Mucosa of descending colon (tissue), 3 donors: Measurements from ENCODE around the gene MATN1. TPM values are rescaled to one million over a fixed set of nuclear protein-coding genes. Genes with fewer than 3 reads are reported as not detected.
A peak's percentile ranks its signal among the peaks of the same experiment; 100 is the strongest.

Experiments used
- ATAC-seq: fragments of 200-7000 bp; cut with Tn5 transposase; one replicate; pipeline ENCODE4 v1.9.1; 2020; ENCODE audit warnings: mild to moderate bottlenecking, moderate library complexity
- DNase-seq, 3 donors: peaks; one replicate each; pipeline ENCODE4 v3.0.0-alpha.2; 2020
- H3K36me3 ChIP-seq: fragments of 200-600 bp; one replicate; pipeline ENCODE4 v1.8.0; 2021; ENCODE audit warnings: low read depth, mild to moderate bottlenecking
- H3K4me1 ChIP-seq: fragments of 200-600 bp; one replicate; pipeline ENCODE4 v1.8.0; 2021; ENCODE audit warnings: low read depth, mild to moderate bottlenecking
- H3K4me3 ChIP-seq: fragments of 200-600 bp; one replicate; pipeline ENCODE4 v1.8.0; 2021; ENCODE audit warnings: mild to moderate bottlenecking
- H3K9me3 ChIP-seq: fragments of 200-600 bp; one replicate; pipeline ENCODE4 v1.8.0; 2021; ENCODE audit warnings: mild to moderate bottlenecking
- intact Hi-C, 2 donors: fragments of 100-400 bp; cut with DNase I in 1 of 2; cut with micrococcal nuclease in 1 of 2; formaldehyde crosslinking; loops; one replicate each; pipeline versions ENCODE4 v1.11.0 to v1.11.1; 2022; cut with DNase I, micrococcal nuclease
- total RNA-seq, 3 donors: library from RNA; stranded (reverse); fragmentation: NEBNext Ultra II Directional in 2 of 3; extraction: Animal tissue kit (Norgen Biotek cat#: 25700) in 2 of 3; gene quantifications; one replicate each; pipeline versions ENCODE4 v1.2.1 to v1.2.4, GENCODE V29; 2021 to 2023
- TF ChIP-seq, protein P1 (sequence below): fragments of 200-600 bp; IDR thresholded peaks from one replicate; pipeline ENCODE4 v1.8.0; 2022; ENCODE audit warnings: antibody characterized with exemption, mild to moderate bottlenecking
- donor health status: DM: no; HTN: no; CAD: no; lungs with moderate emphysema.
- donor health status: DM: no; HTN: no; CAD: no.
- donor health status: DM: no; HTN: yes; CAD: no.

MATN1 gene
- total RNA-seq, 3 donors from 2014 or later = 0.22 TPM; not detected in 2

DNA sequence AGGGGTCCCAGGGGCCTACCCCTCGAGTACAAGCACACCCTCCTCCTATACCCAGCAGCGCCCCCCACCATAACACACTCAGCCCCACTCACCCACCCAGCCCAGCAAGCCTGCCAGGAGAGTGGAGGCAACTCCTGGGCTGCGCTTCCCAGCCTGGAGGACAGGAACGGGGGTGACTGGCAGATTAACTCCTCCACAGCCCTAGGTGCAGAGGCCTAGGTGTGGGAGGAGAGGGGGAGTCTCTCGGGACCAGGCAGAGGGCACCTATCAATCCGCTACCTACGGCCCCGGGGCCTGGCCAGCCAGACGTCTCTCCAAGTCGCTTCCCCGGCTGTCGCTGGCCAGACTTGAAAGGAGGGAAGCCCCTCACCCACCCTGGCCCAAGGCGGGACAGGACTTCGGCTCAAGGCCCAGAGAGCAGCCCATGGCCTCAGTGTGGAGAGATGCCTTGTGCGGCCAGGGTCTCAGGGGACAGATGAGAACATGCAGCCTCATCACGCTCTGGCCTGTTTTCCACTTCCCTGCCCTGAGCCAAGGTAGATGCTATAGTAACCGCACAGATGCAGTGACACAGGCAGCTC, 24.9 kb downstream of the MATN1 start:
- no peaks in the 10 kb centered on the region for H3K9me3 ChIP-seq
- no peaks in the 10 kb centered on the region for H3K4me1 ChIP-seq
- peak; percentile 9 for ATAC-seq
- H3K36me3 ChIP-seq = no peaks in the 10 kb centered on the region
- no peak for DNase-seq
- TF ChIP-seq, protein P1, sequence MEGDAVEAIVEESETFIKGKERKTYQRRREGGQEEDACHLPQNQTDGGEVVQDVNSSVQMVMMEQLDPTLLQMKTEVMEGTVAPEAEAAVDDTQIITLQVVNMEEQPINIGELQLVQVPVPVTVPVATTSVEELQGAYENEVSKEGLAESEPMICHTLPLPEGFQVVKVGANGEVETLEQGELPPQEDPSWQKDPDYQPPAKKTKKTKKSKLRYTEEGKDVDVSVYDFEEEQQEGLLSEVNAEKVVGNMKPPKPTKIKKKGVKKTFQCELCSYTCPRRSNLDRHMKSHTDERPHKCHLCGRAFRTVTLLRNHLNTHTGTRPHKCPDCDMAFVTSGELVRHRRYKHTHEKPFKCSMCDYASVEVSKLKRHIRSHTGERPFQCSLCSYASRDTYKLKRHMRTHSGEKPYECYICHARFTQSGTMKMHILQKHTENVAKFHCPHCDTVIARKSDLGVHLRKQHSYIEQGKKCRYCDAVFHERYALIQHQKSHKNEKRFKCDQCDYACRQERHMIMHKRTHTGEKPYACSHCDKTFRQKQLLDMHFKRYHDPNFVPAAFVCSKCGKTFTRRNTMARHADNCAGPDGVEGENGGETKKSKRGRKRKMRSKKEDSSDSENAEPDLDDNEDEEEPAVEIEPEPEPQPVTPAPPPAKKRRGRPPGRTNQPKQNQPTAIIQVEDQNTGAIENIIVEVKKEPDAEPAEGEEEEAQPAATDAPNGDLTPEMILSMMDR = no peak
- no peak overlapping the region for H3K4me3 ChIP-seq
- intact Hi-C loops = no loop called here

DNA sequence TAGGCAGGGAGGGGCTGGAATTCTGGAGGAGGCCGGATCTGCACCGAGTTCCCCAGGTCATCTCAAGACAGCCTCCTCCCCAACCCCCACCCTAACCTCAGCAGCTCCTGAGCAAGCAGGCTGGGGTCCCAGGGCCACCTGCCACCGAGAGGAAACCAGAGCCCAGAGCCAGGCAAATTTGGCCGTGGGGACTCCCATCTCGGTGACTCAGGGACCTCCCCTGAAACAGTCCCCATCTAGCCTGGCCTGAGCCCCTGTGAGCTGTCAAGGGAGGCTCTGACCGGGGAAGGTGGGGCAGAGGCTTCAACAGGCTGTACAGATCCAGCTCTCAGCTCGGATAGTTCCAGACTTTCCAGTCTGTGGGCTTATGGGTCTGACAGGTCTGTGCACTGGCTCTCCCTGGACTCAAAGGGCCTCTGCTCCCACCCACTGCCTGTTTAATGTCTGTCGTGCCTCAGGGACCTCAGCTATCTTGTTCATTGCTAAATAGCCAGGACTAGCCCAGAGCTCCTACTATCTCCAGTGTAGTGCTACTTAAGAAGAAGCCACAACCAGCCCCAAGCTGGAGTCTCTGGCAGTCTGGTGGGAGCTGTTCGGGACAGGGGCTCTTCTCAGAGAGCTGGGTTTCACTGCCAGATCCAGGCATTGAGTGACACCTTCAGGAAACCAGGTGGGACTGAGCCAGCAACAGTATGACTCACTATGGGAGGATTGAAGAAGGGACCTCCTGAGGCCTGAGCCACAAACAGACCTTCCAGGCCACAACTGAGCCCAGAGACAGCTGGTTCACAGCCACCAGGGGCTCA, 25.6 kb downstream of the MATN1 start:
- intact Hi-C loops = no loop called here
- no peak for ATAC-seq

DNA sequence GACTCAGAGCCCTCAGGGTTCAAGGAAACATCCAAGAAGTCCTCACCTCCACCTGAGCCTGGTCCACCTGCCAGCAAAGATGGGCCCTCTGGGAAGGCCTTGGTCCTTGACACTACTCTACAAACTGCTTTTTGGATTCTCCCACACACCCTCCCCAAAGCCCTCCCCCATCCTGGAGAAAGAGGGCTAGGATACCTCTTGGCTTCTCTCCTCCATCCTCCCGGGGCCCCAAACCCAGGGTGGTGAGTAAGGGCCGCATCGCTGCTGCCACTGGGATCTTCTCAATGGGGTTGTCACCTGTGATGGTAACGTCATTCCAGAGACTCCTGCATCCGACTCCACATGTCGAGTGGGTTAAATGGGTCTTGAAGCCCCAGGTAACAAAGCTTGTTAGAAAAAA, 26.6 kb downstream of the MATN1 start:
- Histone ChIP-seq H3K4me1 (no peaks in the 10 kb centered on the region), H3K4me3 (no peak overlapping the region), H3K9me3 (no peaks in the 10 kb centered on the region), H3K36me3 (no peaks in the 10 kb centered on the region)
- DNase-seq = no peak
- intact Hi-C loops = no loop called here
- TF ChIP-seq, protein P1 = no peak
- ATAC-seq = no peak

More for the DNA sequence above, 25.6 kb downstream of the MATN1 start:
- Histone ChIP-seq H3K4me1 (no peaks in the 10 kb centered on the region), H3K4me3 (no peak overlapping the region), H3K9me3 (no peaks in the 10 kb centered on the region), H3K36me3 (no peaks in the 10 kb centered on the region)
- TF ChIP-seq, protein P1 = no peak
- no peak for DNase-seq

DNA sequence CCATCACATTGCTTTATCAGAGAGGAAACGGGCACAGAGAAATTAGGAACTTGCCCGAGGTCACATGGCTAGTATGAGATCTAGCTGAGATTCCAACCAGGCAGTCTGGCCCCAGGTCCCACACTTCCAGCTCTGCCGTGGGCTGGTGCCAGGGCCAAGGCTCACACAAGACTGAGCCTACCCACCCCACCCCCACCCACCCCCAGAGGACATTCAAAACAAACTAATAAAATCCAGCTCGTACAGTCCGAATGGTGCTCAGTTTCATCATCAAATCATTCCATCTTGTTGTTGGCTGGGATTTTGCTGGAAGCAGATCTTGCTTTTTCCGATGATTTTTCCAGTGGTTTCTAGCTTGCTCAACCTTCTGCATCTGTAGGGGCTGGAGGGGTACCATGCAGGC, 27.9 kb downstream of the MATN1 start:
- Histone ChIP-seq H3K36me3 (no peaks in the 10 kb centered on the region), H3K4me3 (no peak overlapping the region), H3K4me1 (no peaks in the 10 kb centered on the region), H3K9me3 (no peaks in the 10 kb centered on the region)
- peak; percentile 24 for ATAC-seq
- no peak for DNase-seq
- TF ChIP-seq, protein P1 = no peak
- intact Hi-C loops = no loop called here

DNA sequence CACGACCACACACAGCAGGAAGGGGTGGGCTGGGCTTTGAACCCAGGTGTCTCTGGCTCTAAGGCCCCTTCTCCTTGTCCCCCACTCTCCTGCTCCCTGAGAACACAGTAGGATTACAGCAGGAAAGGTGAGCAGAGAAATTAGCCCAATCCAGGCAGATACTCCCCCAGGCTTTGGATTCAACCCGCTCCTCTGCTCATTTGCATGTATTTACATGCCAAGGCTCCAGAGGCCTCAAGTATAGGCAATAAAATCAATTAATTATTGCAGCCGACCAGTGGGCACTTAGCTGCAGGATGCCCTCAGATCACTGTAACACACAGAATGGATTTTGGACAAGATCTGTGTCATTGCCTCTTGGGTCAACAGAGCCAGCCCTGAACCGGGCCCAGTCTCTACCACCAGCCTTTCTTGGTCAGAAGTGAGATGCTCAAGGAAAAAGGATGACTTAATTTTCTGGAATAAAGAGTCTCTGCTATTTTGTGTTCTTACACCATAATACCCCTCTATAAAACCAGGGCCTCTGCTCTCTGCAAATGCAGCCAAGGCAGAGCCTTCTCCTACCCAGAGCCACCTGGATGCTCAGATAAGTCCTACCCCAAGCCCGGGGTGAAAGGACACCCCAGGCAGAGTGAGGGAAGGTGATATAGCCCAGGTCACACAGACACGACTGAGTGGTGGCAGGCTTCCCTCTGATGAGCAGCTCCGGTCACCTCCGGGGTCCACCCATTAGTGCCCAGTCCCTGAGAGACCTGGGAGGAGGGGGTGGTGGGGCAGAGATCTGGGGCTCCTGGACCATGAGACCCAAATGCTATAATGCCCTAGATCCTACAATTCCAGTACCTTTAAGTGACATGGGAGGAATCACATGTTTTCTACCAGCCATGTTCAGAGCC, 28.9 kb downstream of the MATN1 start:
- Histone ChIP-seq H3K36me3 (no peaks in the 10 kb centered on the region), H3K4me3 (no peak overlapping the region), H3K4me1 (no peaks in the 10 kb centered on the region), H3K9me3 (no peaks in the 10 kb centered on the region)
- TF ChIP-seq, protein P1 = no peak
- DNase-seq (no peak), ATAC-seq (no peak)
- intact Hi-C loops = no loop called here
